ENCODE results near the gene ALDH18A1.

GRCh38 chr10:95566136-95566535 lies 90.4 kb downstream of the ALDH18A1 start:
- no peak for TF ChIP-seq CTCF (IDR thresholded peaks at IDR 0.05)
- TF ChIP-seq POLR2A (IDR thresholded peaks at IDR 0.05) = no peak
